Activated naive CD4-positive, alpha-beta T cell treated with anti-CD3 and anti-CD28 coated beads, Interleukin-2, amount 50 U/mL, for 24 hours (primary cell): ENCODE data around the gene CIAPIN1.

ENCODE experiments used
- H3K27ac Mint-ChIP-seq: one replicate; pipeline ENCODE4 v1.8.0; 2021; ENCODE audit warnings: mild to moderate bottlenecking, mixed read lengths
- H3K27me3 Mint-ChIP-seq: one replicate; pipeline ENCODE4 v1.8.0; 2021; ENCODE audit warnings: mixed read lengths
- H3K36me3 Mint-ChIP-seq: one replicate; pipeline ENCODE4 v1.8.0; 2021; ENCODE audit warnings: mixed read lengths
- H3K4me1 Mint-ChIP-seq: one replicate; pipeline ENCODE4 v1.8.0; 2021; ENCODE audit warnings: mixed read lengths
- H3K4me3 Mint-ChIP-seq: one replicate; pipeline ENCODE4 v1.8.0; 2021; ENCODE audit warnings: mild to moderate bottlenecking, mixed read lengths
- H3K9me3 Mint-ChIP-seq: one replicate; pipeline ENCODE4 v1.8.0; 2021; ENCODE audit warnings: mixed read lengths

The CIAPIN1 gene

DNA sequence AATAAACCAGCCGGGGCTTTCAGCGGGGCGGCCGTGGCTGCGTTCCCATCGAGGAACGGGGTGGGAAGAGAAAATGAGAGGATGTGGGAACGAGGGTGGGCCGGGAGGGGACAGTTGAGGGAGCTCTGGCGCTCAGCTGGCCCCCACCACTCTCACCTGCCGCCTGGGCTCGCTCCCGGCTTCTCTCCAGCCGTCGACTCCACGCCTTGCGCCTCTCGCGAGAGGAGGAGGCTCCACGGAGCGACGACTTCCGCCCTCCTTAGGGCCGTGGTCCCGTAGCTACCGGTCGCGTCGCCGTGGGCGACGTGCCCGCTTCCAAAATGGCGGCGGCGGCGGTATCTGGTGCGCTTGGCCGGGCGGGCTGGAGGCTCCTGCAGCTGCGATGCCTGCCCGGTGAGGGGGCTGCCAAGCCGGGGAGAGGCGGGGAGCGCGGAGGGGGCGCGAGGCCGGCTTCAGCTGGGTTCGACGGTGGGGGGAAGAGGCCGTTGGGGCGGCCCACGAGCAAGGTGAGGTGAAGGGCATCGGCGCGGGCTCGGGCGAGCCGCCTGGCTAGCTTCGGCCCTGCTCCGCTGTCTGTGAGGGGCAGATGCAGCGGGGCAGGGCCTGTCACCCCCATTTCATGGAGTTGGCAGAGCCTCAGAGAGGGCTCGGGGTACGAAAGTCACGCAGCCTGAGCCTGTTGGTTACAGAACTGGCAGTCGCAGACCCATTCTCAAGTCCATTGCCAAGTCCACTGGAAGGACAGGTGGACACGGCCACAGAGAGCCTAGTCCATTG, at the start of gene CIAPIN1, which contains the start of gene COQ9:
TSS of gene CIAPIN1 (minus strand) at position 200 of the 777 bp plus-strand sequence. CDS start 6,457 bp downstream, outside the sequence.
TSS of gene COQ9 (plus strand) at position 294 of the 777 bp plus-strand sequence. CDS start at position 321, 27 bp downstream.
- H3K36me3 Mint-ChIP-seq = peaks cover 2% of the 10 kb centered on the region
- H3K27me3 Mint-ChIP-seq = no peaks in the 10 kb centered on the region
- H3K4me1 Mint-ChIP-seq = peaks cover 48% of the 10 kb centered on the region
- no peaks in the 10 kb centered on the region for H3K9me3 Mint-ChIP-seq
- peak within 1 kb of the TSS; percentile 88 for H3K27ac Mint-ChIP-seq
- peak within 1 kb of the TSS; percentile 95 for H3K4me3 Mint-ChIP-seq

DNA sequence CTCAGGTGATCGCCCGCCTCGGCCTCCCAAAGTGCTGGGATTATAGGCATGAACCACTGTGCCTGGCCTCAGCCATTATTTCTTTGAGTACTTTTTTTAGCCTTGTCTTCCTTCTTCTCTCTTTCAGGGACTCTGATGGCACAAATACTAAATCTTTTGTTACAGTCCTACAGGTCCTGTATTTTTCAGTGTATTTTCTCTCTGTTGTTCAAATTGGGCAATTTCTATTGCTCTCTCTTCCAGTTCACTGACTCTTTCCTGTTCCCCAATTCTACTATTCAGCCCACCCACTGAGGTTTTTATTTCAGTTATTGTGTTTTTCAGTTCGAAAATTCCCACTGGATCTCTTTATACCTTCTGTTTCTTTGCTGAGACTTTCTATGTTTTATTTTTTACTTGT, 46.6 kb upstream of the CIAPIN1 start:
- Mint-ChIP-seq H3K4me1 (no peaks in the 10 kb centered on the region), H3K27ac (no peak overlapping the region), H3K4me3 (no peak overlapping the region), H3K27me3 (no peaks in the 10 kb centered on the region), H3K9me3 (no peaks in the 10 kb centered on the region), H3K36me3 (no peaks in the 10 kb centered on the region)

GRCh38 chr16:57489229-57489628, 42.0 kb upstream of the CIAPIN1 start:
- Mint-ChIP-seq H3K4me1 (peaks cover 23% of the 10 kb centered on the region), H3K4me3 (no peak overlapping the region), H3K27ac (no peak overlapping the region), H3K36me3 (no peaks in the 10 kb centered on the region), H3K9me3 (no peaks in the 10 kb centered on the region), H3K27me3 (no peaks in the 10 kb centered on the region)

DNA sequence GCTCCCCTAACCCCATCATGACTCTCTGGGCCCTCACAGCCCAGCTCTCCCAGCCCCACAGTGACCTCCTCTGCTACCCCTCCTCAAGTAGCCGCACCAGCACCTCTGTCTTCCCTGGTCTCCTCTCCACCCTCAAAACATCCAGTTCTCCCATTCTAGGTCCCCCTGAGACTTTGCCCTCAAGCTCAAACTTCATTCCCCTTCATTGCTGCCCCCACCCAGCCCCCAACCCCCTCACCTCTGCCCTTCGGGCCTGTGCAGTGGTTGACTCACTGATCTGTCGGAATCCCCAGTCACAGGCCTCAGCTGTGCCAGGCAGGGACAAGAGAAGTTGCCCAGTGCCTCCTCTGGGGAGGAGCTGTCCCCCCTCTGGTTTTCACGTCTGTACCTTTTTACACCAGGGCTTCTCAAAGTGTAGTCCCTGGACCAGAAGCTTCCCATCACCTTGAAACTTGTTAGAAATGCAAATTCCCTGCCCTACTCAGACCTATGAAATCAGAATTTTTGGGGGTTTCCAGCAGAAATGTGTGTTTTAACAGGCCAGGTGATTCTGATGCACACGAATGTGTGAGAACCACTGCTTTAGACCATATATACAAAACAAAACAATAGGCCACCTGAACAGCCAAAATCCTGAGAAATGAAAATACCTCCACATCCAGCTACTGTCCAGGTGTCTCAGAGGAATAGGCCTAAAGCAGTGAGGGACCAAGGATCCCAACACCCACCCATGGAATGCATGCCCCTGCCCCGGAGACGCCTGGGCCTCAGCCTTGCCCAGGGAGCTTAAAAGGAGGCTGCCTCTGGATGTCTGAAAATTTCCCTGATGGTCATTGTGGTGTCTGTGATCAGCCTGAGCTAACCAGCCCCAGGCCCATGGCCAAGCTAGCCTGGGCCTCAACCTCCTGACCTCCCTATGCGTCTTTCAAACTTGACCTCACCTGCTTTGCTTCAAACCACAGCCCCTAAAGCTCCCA, 40.0 kb upstream of the CIAPIN1 start:
- no peaks in the 10 kb centered on the region for H3K36me3 Mint-ChIP-seq
- peaks cover 23% of the 10 kb centered on the region for H3K4me1 Mint-ChIP-seq

GRCh38 chr16:57485916-57486857, 39.0 kb upstream of the CIAPIN1 start, which contains the start of gene DOK4:
DOK4 (minus strand) TSS chr16:57486493; CDS start chr16:57479507, 6,986 bp downstream.
- Mint-ChIP-seq H3K27me3 (no peaks in the 10 kb centered on the region), H3K9me3 (no peaks in the 10 kb centered on the region), H3K4me1 (peaks cover 23% of the 10 kb centered on the region), H3K36me3 (no peaks in the 10 kb centered on the region), H3K4me3 (peak within 1 kb of the TSS; percentile 86), H3K27ac (peak within 1 kb of the TSS; percentile 68)

More for the DNA sequence above, 40.0 kb upstream of the CIAPIN1 start:
- H3K9me3 Mint-ChIP-seq = no peaks in the 10 kb centered on the region
- H3K27me3 Mint-ChIP-seq = no peaks in the 10 kb centered on the region
- peak overlapping the region; percentile 68 for H3K27ac Mint-ChIP-seq
- H3K4me3 Mint-ChIP-seq = peak overlapping the region; percentile 82

GRCh38 chr16:57485091-57485915, 38.1 kb upstream of the CIAPIN1 start:
- Mint-ChIP-seq H3K4me1 (peaks cover 23% of the 10 kb centered on the region), H3K9me3 (no peaks in the 10 kb centered on the region), H3K36me3 (no peaks in the 10 kb centered on the region), H3K27me3 (no peaks in the 10 kb centered on the region), H3K27ac (no peak overlapping the region), H3K4me3 (peak overlapping the region; percentile 86)

- Mint-ChIP-seq H3K9me3 (no peaks in the 10 kb centered on the region), H3K27me3 (no peaks in the 10 kb centered on the region), H3K4me1 (peaks cover 23% of the 10 kb centered on the region), H3K4me3 (no peak overlapping the region), H3K27ac (peak overlapping the region; percentile 66), H3K36me3 (no peaks in the 10 kb centered on the region)
Measured at GRCh38 chr16:57484515-57485005, 37.4 kb upstream of the CIAPIN1 start.

GRCh38 chr16:57483725-57484514, 36.7 kb upstream of the CIAPIN1 start:
- Mint-ChIP-seq H3K9me3 (no peaks in the 10 kb centered on the region), H3K36me3 (no peaks in the 10 kb centered on the region), H3K27me3 (no peaks in the 10 kb centered on the region), H3K4me3 (no peak overlapping the region), H3K4me1 (peaks cover 23% of the 10 kb centered on the region), H3K27ac (no peak overlapping the region)

- H3K36me3 Mint-ChIP-seq = peaks cover 2% of the 10 kb centered on the region
- peaks cover 26% of the 10 kb centered on the region for H3K4me1 Mint-ChIP-seq
- H3K9me3 Mint-ChIP-seq = no peaks in the 10 kb centered on the region
- H3K27me3 Mint-ChIP-seq = no peaks in the 10 kb centered on the region
- H3K27ac Mint-ChIP-seq = no peak overlapping the region
- no peak overlapping the region for H3K4me3 Mint-ChIP-seq
Measured at GRCh38 chr16:57482845-57483545, 35.8 kb upstream of the CIAPIN1 start.

GRCh38 chr16:57481421-57481820, 34.2 kb upstream of the CIAPIN1 start:
- Mint-ChIP-seq H3K27me3 (no peaks in the 10 kb centered on the region), H3K4me1 (peaks cover 21% of the 10 kb centered on the region), H3K4me3 (no peak overlapping the region), H3K27ac (no peak overlapping the region), H3K9me3 (no peaks in the 10 kb centered on the region), H3K36me3 (peaks cover 2% of the 10 kb centered on the region)

DNA sequence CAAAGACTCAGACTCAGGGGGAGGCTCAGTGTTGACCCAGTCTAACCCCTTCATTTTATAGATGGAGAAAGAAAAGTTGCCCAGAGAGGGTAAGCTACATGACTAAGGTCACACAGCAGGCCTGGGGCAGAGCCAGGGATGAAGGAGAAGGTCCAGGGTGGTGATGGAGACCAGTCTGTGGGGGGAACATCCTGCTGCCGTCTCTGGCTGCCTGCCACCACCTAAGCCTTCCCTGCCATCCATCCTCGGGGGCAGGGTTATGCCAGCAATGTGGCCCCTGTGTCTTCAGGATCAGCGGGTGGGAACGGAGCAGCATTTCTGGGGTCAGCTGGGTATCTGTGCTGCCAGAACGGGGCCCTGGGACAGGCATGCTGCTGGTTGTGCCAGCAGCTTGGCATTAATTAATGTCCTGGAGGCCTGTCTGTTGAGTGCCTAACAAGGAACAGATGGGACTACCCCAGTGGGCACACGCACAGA, 33.6 kb upstream of the CIAPIN1 start:
- no peaks in the 10 kb centered on the region for H3K9me3 Mint-ChIP-seq
- H3K36me3 Mint-ChIP-seq = peaks cover 2% of the 10 kb centered on the region
- peaks cover 24% of the 10 kb centered on the region for H3K4me1 Mint-ChIP-seq
- no peak overlapping the region for H3K4me3 Mint-ChIP-seq
- no peak overlapping the region for H3K27ac Mint-ChIP-seq
- no peaks in the 10 kb centered on the region for H3K27me3 Mint-ChIP-seq

DNA sequence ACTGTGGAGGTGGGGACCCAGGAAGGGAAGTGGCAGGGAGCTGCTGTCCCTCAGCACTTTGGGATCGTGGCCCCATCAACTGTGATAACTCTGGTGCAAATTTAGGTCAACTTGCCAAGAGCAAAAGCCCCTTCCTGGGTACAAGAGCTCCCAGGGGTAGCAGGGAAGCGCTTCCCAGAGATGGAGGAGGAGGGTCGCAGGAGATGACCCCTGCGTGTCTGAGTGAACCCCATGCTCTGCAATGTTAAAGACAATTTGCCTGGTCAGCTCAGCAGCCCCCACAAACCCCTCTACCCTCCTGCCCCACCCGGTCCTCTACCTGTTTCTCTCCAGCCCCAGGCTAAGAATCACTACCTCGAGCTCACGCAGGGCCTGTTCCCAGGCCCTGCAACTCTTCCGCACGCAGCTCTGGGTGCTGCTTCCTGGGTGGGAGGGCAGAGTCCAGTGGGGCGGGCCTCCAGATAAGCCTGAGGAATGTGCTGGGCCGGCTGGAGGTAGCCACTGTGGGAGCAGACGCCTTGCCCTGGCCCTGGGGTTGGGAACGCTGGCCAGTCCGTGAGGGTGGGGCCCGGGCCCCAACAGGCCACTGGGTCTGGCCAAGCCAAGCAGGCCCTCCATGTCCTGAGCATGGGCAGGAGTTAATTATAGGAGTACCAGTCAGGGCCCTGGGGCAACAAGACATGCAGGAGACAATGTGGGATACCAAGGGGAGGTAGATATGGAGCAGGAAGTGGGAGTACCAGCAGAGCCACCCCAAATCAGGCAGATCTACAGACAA, 33.0 kb upstream of the CIAPIN1 start:
- Mint-ChIP-seq H3K27ac (no peak overlapping the region), H3K9me3 (no peaks in the 10 kb centered on the region), H3K27me3 (no peaks in the 10 kb centered on the region), H3K4me3 (no peak overlapping the region), H3K36me3 (peaks cover 2% of the 10 kb centered on the region), H3K4me1 (peaks cover 18% of the 10 kb centered on the region)
